GM23338 (cell line): ENCODE measurements around the gene EVI2B. TPM values are rescaled to one million over a fixed set of nuclear protein-coding genes. Genes with fewer than 3 reads are reported as not detected.

Source experiments
- ATAC-seq: fragments of 200-7000 bp; cut with Tn5 transposase; 3 replicates; pipeline ENCODE4 v1.9.1; 2020
- DNase-seq: peaks from one replicate; pipeline ENCODE4 v3.0.0-alpha.2; 2015; ENCODE audit warnings: low spot score
- H2AFZ ChIP-seq: fragments of 200-600 bp; sonication (generic); 2 replicates; pipeline ENCODE4 v1.8.0; 2016; ENCODE audit warnings: antibody characterized with exemption, mild to moderate bottlenecking, moderate library complexity
- H3F3A ChIP-seq: fragments of 200-600 bp; sonication (generic); replicated peaks from 2 replicates; pipeline ENCODE4 v1.8.0; 2017; ENCODE audit warnings: antibody characterized with exemption, mixed run types, low read depth
- H3K27ac ChIP-seq: fragments of 200-600 bp; sonication (generic); 2 replicates; pipeline ENCODE4 v1.6.1; 2016; ENCODE audit warnings: low read depth
- H3K27me3 ChIP-seq: fragments of 200-600 bp; sonication (generic); 2 replicates; pipeline ENCODE4 v1.8.0; 2016; ENCODE audit warnings: mild to moderate bottlenecking, mixed run types, moderate library complexity; ENCODE audit not compliant: insufficient read depth
- H3K36me3 ChIP-seq: fragments of 200-600 bp; sonication (generic); 2 replicates; pipeline ENCODE4 v1.8.0; 2016; ENCODE audit warnings: mild to moderate bottlenecking; ENCODE audit not compliant: insufficient read depth
- H3K4me1 ChIP-seq: fragments of 200-600 bp; sonication (generic); 2 replicates; pipeline ENCODE4 v1.8.0; 2016; ENCODE audit warnings: mild to moderate bottlenecking, moderate library complexity; ENCODE audit not compliant: insufficient read depth
- H3K4me2 ChIP-seq: fragments of 200-600 bp; sonication (generic); 2 replicates; pipeline ENCODE4 v1.7.1; 2017; ENCODE audit warnings: mixed run types
- H3K4me3 ChIP-seq: fragments of 200-600 bp; sonication (generic); 2 replicates; pipeline ENCODE4 v1.6.1; 2016; ENCODE audit warnings: mixed run types
- H3K79me2 ChIP-seq: fragments of 200-600 bp; sonication (generic); replicated peaks from 2 replicates; pipeline ENCODE4 v1.8.0; 2017; ENCODE audit warnings: mild to moderate bottlenecking; ENCODE audit not compliant: insufficient read depth
- H3K9me2 ChIP-seq: fragments of 200-600 bp; sonication (generic); 2 replicates; pipeline ENCODE4 v1.8.0; 2017; ENCODE audit not compliant: insufficient read depth
- H4K20me1 ChIP-seq: fragments of 200-600 bp; sonication (generic); replicated peaks from 2 replicates; pipeline ENCODE4 v1.8.0; 2017; ENCODE audit warnings: mild to moderate bottlenecking; ENCODE audit not compliant: insufficient read depth
- H3K27ac Mint-ChIP-seq: 2 replicates; pipeline ENCODE4 v1.8.0; 2020; ENCODE audit warnings: inconsistent platforms, mild to moderate bottlenecking, moderate library complexity, mixed read lengths
- H3K27me3 Mint-ChIP-seq: 3 replicates; pipeline ENCODE4 v1.8.0; 2022; ENCODE audit warnings: low read depth, mild to moderate bottlenecking, moderate library complexity, mixed read lengths, inconsistent platforms; ENCODE audit not compliant: insufficient read depth, poor library complexity
- H3K36me3 Mint-ChIP-seq: 3 replicates; pipeline ENCODE4 v1.8.0; 2021; ENCODE audit warnings: low read depth, mild to moderate bottlenecking, inconsistent platforms, moderate library complexity, mixed read lengths
- H3K4me1 Mint-ChIP-seq: 3 replicates; pipeline ENCODE4 v1.8.0; 2020; ENCODE audit warnings: mild to moderate bottlenecking, inconsistent platforms, mixed read lengths
- H3K4me3 Mint-ChIP-seq: 3 replicates; pipeline ENCODE4 v1.8.0; 2021; ENCODE audit warnings: moderate library complexity, mild to moderate bottlenecking, inconsistent platforms, mixed read lengths
- H3K9me3 Mint-ChIP-seq: 3 replicates; pipeline ENCODE4 v1.8.0; 2020; ENCODE audit warnings: moderate library complexity, mild to moderate bottlenecking, inconsistent platforms, mixed read lengths
- CREB1 ChIP-seq: fragments of 250-450 bp; sonication (Bioruptor Pico); IDR thresholded peaks from 2 replicates; pipeline ENCODE4 v1.5.0; 2020; ENCODE audit warnings: low read depth, mild to moderate bottlenecking, moderate library complexity
- EZH2 ChIP-seq: fragments of 200-600 bp; sonication (generic); IDR thresholded peaks from one replicate; pipeline ENCODE4 v1.8.0; 2017; ENCODE audit warnings: antibody characterized with exemption, mild to moderate bottlenecking, low read depth; ENCODE audit not compliant: unreplicated experiment
- EZH2phosphoT487 ChIP-seq: fragments of 200-600 bp; sonication (generic); IDR thresholded peaks from one replicate; pipeline ENCODE4 v1.8.1; 2018; ENCODE audit warnings: antibody characterized with exemption; ENCODE audit not compliant: unreplicated experiment
- JUNB ChIP-seq: IDR thresholded peaks from one replicate; pipeline ENCODE4 v1.6.1; 2016; ENCODE audit warnings: antibody characterized with exemption; ENCODE audit not compliant: unreplicated experiment
- NANOG ChIP-seq: IDR thresholded peaks from 2 replicates; pipeline ENCODE4 v1.6.1; 2016; ENCODE audit warnings: antibody characterized with exemption, borderline replicate concordance
- POLR2AphosphoS5 ChIP-seq: IDR thresholded peaks from 2 replicates; pipeline ENCODE4 v1.6.1; 2016; ENCODE audit warnings: antibody characterized with exemption, low read depth
- STAT1 ChIP-seq: IDR thresholded peaks from one replicate; pipeline ENCODE4 v1.6.1; 2016; ENCODE audit warnings: antibody characterized with exemption; ENCODE audit not compliant: unreplicated experiment
- ZNF114 ChIP-seq: fragments of 250-450 bp; sonication (Bioruptor Pico); IDR thresholded peaks from 2 replicates; pipeline ENCODE4 v1.5.0; 2020; ENCODE audit warnings: mild to moderate bottlenecking, moderate library complexity
- ZNF331 ChIP-seq: fragments of 250-450 bp; sonication (Bioruptor Pico); IDR thresholded peaks from 2 replicates; pipeline ENCODE4 v1.5.0; 2020; ENCODE audit warnings: low read depth, mild to moderate bottlenecking, moderate library complexity
- polyA plus RNA-seq: library from polyadenylated mRNA; unstranded; fragments of >200 nt; fragmentation: Nextera tagmentation; extraction: Ambion mirVana; gene quantifications from 2 replicates; pipeline ENCODE4 v1.2.1, GENCODE V29; 2016
- total RNA-seq: library from RNA; depleted of rRNA; stranded (reverse); fragments of >200 nt; shearing (Covaris generic); gene quantifications from 2 replicates; pipeline ENCODE4 v1.2.3, GENCODE V29; 2014
- TF ChIP-seq, protein P1 (sequence below): IDR thresholded peaks from one replicate; pipeline ENCODE4 v1.6.1; 2018; ENCODE audit warnings: antibody characterized with exemption; ENCODE audit not compliant: unreplicated experiment
- TF ChIP-seq, protein P2 (sequence below): fragments of 250-450 bp; sonication (Bioruptor Pico); IDR thresholded peaks from 2 replicates; pipeline ENCODE4 v1.5.0; 2020; ENCODE audit warnings: mild to moderate bottlenecking, moderate library complexity
- TF ChIP-seq, protein P3 (sequence below), 2 experiments: fragments of 200-600 bp in 1 of 2; sonication (generic) in 1 of 2; conservative IDR thresholded peaks; 2 replicates each; pipeline versions ENCODE4 v1.5.1 to v1.6.1; 2016 to 2017; ENCODE audit warnings: antibody characterized with exemption in 2 of 2, low read depth in 2 of 2, mild to moderate bottlenecking in 2 of 2, moderate library complexity in 1 of 2
- TF ChIP-seq, protein P4 (sequence below): IDR thresholded peaks from 2 replicates; pipeline ENCODE4 v1.6.1; 2016; ENCODE audit warnings: antibody characterized with exemption

EVI2B gene
- total and polyA plus RNA-seq, 2 experiments from 2014 or later, result 0.18 TPM; not detected in 1

DNA sequence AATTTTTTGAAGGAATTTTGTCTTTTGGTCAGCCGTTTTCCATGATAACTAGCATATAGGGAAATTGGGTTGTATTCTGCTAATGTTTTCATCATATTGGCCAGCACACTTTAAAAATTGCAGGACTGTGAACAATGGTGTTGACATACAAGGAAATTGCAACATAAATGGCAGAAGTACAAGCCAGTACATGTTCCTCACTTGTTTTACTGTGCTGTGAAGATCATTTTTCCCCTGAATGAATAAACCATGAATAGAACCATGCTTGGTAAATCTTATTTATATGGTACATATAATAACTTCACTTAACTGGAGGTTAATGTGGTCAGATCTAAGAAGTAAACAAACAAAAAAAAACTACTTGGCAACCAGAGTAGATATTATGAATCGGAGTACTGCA is 39.6 kb downstream of the EVI2B start (continued):
- TF ChIP-seq, protein P1, sequence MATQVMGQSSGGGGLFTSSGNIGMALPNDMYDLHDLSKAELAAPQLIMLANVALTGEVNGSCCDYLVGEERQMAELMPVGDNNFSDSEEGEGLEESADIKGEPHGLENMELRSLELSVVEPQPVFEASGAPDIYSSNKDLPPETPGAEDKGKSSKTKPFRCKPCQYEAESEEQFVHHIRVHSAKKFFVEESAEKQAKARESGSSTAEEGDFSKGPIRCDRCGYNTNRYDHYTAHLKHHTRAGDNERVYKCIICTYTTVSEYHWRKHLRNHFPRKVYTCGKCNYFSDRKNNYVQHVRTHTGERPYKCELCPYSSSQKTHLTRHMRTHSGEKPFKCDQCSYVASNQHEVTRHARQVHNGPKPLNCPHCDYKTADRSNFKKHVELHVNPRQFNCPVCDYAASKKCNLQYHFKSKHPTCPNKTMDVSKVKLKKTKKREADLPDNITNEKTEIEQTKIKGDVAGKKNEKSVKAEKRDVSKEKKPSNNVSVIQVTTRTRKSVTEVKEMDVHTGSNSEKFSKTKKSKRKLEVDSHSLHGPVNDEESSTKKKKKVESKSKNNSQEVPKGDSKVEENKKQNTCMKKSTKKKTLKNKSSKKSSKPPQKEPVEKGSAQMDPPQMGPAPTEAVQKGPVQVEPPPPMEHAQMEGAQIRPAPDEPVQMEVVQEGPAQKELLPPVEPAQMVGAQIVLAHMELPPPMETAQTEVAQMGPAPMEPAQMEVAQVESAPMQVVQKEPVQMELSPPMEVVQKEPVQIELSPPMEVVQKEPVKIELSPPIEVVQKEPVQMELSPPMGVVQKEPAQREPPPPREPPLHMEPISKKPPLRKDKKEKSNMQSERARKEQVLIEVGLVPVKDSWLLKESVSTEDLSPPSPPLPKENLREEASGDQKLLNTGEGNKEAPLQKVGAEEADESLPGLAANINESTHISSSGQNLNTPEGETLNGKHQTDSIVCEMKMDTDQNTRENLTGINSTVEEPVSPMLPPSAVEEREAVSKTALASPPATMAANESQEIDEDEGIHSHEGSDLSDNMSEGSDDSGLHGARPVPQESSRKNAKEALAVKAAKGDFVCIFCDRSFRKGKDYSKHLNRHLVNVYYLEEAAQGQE, result no peak

DNA sequence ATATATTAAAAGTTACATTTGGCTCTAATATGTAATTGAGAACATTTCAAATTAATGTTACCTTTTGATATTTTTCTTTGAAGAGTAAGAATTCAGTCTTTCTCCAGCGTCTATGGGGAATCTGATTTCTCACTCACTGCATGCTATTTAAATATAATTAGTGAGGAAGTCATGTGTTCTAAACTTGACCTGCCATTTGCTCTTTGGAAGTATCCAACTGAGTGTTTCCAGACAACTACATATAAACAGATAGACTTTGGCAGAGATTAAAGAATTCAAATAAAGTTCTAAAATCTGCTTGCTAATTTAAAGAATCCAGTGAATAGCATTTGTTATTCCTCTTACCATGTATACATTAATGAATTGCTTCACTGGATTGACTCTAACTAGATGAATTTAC is 40.3 kb downstream of the EVI2B start:
- H3K4me3 Mint-ChIP-seq, result no peak overlapping the region
- no peak overlapping the region for H3K27ac Mint-ChIP-seq
- peaks cover 2% of the 10 kb centered on the region for H3K27me3 Mint-ChIP-seq
- no peak overlapping the region for H3K4me2 ChIP-seq
- no peaks in the 10 kb centered on the region for H3K9me2 ChIP-seq
- DNase-seq (no peak), ATAC-seq (no peak)
- H3F3A ChIP-seq, result no peaks in the 10 kb centered on the region
- H3K36me3 Mint-ChIP-seq, result peaks cover 8% of the 10 kb centered on the region; the same call in 2 of the 3 replicates
- H3K4me1 Mint-ChIP-seq, result peaks cover 9% of the 10 kb centered on the region; the same call in 2 of the 3 replicates
- no peak overlapping the region for H3K27ac ChIP-seq
- H3K9me3 Mint-ChIP-seq, result no peaks in the 10 kb centered on the region
- no peaks in the 10 kb centered on the region for H3K27me3 ChIP-seq
- no peaks in the 10 kb centered on the region for H3K36me3 ChIP-seq
- H4K20me1 ChIP-seq, result no peaks in the 10 kb centered on the region
- no peaks in the 10 kb centered on the region for H3K79me2 ChIP-seq
- H2AFZ ChIP-seq, result no peak overlapping the region
- no peak overlapping the region for H3K4me3 ChIP-seq
- 0 out of 2 replicates have a peak, but pooled peaks cover 4% of the 10 kb centered on the region for H3K4me1 ChIP-seq
- no peak for TF ChIP-seq JUNB
- no peak for TF ChIP-seq EZH2
- no peak for TF ChIP-seq STAT1
- TF ChIP-seq NANOG, result no peak
- no peak for TF ChIP-seq EZH2phosphoT487
- no peak for TF ChIP-seq ZNF331 (CRISPR knock-in tag)
- TF ChIP-seq, protein P2, sequence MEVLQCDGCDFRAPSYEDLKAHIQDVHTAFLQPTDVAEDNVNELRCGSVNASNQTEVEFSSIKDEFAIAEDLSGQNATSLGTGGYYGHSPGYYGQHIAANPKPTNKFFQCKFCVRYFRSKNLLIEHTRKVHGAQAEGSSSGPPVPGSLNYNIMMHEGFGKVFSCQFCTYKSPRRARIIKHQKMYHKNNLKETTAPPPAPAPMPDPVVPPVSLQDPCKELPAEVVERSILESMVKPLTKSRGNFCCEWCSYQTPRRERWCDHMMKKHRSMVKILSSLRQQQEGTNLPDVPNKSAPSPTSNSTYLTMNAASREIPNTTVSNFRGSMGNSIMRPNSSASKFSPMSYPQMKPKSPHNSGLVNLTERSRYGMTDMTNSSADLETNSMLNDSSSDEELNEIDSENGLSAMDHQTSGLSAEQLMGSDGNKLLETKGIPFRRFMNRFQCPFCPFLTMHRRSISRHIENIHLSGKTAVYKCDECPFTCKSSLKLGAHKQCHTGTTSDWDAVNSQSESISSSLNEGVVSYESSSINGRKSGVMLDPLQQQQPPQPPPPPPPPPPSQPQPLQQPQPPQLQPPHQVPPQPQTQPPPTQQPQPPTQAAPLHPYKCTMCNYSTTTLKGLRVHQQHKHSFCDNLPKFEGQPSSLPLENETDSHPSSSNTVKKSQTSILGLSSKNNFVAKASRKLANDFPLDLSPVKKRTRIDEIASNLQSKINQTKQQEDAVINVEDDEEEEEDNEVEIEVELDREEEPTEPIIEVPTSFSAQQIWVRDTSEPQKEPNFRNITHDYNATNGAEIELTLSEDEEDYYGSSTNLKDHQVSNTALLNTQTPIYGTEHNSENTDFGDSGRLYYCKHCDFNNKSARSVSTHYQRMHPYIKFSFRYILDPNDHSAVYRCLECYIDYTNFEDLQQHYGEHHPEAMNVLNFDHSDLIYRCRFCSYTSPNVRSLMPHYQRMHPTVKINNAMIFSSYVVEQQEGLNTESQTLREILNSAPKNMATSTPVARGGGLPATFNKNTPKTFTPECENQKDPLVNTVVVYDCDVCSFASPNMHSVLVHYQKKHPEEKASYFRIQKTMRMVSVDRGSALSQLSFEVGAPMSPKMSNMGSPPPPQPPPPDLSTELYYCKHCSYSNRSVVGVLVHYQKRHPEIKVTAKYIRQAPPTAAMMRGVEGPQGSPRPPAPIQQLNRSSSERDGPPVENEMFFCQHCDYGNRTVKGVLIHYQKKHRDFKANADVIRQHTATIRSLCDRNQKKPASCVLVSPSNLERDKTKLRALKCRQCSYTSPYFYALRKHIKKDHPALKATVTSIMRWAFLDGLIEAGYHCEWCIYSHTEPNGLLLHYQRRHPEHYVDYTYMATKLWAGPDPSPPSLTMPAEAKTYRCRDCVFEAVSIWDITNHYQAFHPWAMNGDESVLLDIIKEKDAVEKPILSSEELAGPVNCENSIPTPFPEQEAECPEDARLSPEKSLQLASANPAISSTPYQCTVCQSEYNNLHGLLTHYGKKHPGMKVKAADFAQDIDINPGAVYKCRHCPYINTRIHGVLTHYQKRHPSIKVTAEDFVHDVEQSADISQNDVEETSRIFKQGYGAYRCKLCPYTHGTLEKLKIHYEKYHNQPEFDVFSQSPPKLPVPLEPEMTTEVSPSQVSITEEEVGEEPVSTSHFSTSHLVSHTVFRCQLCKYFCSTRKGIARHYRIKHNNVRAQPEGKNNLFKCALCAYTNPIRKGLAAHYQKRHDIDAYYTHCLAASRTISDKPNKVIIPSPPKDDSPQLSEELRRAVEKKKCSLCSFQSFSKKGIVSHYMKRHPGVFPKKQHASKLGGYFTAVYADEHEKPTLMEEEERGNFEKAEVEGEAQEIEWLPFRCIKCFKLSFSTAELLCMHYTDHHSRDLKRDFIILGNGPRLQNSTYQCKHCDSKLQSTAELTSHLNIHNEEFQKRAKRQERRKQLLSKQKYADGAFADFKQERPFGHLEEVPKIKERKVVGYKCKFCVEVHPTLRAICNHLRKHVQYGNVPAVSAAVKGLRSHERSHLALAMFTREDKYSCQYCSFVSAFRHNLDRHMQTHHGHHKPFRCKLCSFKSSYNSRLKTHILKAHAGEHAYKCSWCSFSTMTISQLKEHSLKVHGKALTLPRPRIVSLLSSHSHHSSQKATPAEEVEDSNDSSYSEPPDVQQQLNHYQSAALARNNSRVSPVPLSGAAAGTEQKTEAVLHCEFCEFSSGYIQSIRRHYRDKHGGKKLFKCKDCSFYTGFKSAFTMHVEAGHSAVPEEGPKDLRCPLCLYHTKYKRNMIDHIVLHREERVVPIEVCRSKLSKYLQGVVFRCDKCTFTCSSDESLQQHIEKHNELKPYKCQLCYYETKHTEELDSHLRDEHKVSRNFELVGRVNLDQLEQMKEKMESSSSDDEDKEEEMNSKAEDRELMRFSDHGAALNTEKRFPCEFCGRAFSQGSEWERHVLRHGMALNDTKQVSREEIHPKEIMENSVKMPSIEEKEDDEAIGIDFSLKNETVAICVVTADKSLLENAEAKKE, result no peak
- no peak for TF ChIP-seq ZNF114 (CRISPR knock-in tag)
- TF ChIP-seq, protein P3, sequence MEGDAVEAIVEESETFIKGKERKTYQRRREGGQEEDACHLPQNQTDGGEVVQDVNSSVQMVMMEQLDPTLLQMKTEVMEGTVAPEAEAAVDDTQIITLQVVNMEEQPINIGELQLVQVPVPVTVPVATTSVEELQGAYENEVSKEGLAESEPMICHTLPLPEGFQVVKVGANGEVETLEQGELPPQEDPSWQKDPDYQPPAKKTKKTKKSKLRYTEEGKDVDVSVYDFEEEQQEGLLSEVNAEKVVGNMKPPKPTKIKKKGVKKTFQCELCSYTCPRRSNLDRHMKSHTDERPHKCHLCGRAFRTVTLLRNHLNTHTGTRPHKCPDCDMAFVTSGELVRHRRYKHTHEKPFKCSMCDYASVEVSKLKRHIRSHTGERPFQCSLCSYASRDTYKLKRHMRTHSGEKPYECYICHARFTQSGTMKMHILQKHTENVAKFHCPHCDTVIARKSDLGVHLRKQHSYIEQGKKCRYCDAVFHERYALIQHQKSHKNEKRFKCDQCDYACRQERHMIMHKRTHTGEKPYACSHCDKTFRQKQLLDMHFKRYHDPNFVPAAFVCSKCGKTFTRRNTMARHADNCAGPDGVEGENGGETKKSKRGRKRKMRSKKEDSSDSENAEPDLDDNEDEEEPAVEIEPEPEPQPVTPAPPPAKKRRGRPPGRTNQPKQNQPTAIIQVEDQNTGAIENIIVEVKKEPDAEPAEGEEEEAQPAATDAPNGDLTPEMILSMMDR (conservative IDR thresholded peaks at IDR 0.05; ENCODE audit: low read depth in 2 of 2), result no peak
- no peak for TF ChIP-seq POLR2AphosphoS5
- TF ChIP-seq, protein P4, sequence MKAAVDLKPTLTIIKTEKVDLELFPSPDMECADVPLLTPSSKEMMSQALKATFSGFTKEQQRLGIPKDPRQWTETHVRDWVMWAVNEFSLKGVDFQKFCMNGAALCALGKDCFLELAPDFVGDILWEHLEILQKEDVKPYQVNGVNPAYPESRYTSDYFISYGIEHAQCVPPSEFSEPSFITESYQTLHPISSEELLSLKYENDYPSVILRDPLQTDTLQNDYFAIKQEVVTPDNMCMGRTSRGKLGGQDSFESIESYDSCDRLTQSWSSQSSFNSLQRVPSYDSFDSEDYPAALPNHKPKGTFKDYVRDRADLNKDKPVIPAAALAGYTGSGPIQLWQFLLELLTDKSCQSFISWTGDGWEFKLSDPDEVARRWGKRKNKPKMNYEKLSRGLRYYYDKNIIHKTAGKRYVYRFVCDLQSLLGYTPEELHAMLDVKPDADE, result no peak
- TF ChIP-seq CREB1, result no peak
